ENCODE results near the gene LITAFD. TPM values are rescaled to one million over a fixed set of nuclear protein-coding genes. Genes with fewer than 3 reads are reported as not detected.
"Not testable (repeated sequence)": the region's sequence is repeated elsewhere in the genome, so short reads cannot be mapped to it uniquely, and the experiment has no call there.

LITAFD gene
- total and polyA plus RNA-seq, 9 of the 15 experiments (the other 6 are each of a cell fraction or from before 2014, with no cell fraction given), result not detected

DNA sequence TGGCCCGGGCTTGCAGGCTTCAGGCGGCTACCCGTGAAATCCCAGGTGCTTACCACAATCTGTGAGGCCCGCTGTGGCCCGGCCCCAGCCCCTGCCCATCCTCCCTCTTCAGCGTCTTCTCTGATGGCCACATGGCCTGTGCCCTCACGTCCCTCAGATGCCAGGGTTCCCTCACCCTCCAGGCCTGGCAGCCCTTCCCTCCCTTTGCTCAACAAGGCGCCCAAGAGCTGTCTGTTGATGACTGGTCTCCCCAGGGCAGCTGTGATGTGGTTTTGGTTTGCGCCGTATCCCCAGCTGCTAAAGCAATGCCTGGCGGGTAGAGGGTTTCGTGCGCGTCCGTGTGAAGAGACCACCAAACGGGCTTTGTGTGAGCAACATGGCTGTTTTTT is 49.4 kb upstream of the LITAFD start:
- TF ChIP-seq ZBTB7A (IDR thresholded peaks at IDR 0.05; ENCODE audit: borderline replicate concordance, control insufficient read depth, low read depth, low read length) (no peak), POLR2G (IDR thresholded peaks at IDR 0.05; ENCODE audit: low read depth, low read length) (peak; percentile 46)
- in situ Hi-C loops (cut with MboI), result no loop called here
- Histone ChIP-seq H2AFZ (ENCODE audit: low read depth, low read length) (no peak overlapping the region), H3K4me1 (replicated peaks in 1 of 2; ENCODE audit: control insufficient read depth in 2 of 2, insufficient read depth in 2 of 2, low read length in 2 of 2) (peaks cover 0 to 4% of the 10 kb centered on the region in 2 experiments; a peak in 2 of 5 replicates), H3K4me2 (ENCODE audit: insufficient read depth, low read length) (no peak overlapping the region), H4K20me1 (replicated peaks; ENCODE audit: control insufficient read depth, insufficient read depth, low read length) (no peaks in the 10 kb centered on the region), H3K27ac (ENCODE audit: extremely low read depth, low read depth, low read length) (no peak overlapping the region), H3K9me3 (replicated peaks; ENCODE audit: control insufficient read depth, insufficient read depth, low read depth, low read length) (no peaks in the 10 kb centered on the region), H3K9ac (ENCODE audit: insufficient read depth in 1 of 2, low read depth in 2 of 2, low read length in 2 of 2) (no peak overlapping the region; a peak in 1 of 4 replicates), H3K27me3 (ENCODE audit: control insufficient read depth in 2 of 2, insufficient read depth in 2 of 2, low read length in 2 of 2) (no peaks in the 10 kb centered on the region), H3K4me3 (no peak overlapping the region), H3K79me2 (ENCODE audit: control insufficient read depth, insufficient read depth, low read length) (no peaks in the 10 kb centered on the region), H3K9me1 (ENCODE audit: control insufficient read depth, insufficient read depth, low read length) (no peaks in the 10 kb centered on the region), H3K36me3 (ENCODE audit: control insufficient read depth, insufficient read depth, low read length) (peaks cover 45% of the 10 kb centered on the region; the same call in 2 of the 3 replicates)
- no peak for FAIRE-seq
- intact Hi-C loops (cut with micrococcal nuclease), result no loop called here
- no peak for DNase-seq (ENCODE audit: extremely low read depth in 1 of 4, low spot score in 3 of 4)
- 85% methylated on average over 15 of the region's 16 CpGs for WGBS (ENCODE audit: insufficient coverage, low coverage, missing lambda C conversion rate)
- CTCF ChIA-PET (ENCODE audit: low intra/inter-chr PET ratio), result no interaction called here
- BruUV-seq (replicated peaks), result no TSS peak
- POLR2A ChIA-PET, result no interaction called here
- ATAC-seq, result no peak

DNA sequence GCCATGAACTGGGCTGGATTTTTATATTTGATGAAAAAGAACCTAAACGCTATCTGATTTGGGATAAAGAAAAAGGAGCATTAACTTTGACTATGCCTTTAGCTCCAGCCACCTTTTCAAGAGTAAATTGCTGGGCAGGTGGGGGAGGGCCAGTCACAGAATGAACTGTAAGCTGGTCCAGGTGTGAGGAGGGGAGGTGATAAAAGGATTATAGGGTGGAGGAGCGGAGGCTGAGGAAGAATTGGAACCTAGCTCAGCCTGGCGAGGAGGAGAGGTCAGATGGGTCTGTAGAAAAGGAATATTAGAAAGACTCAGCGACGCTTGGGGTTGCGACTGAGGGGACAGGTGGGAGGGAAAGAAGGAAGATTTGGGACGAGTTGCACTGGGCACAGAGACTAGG is 45.4 kb upstream of the LITAFD start:
- ATAC-seq; in situ Hi-C loops (cut with MboI); H3K9me1 ChIP-seq (ENCODE audit: control insufficient read depth, insufficient read depth, low read length); H3K4me1 ChIP-seq (replicated peaks in 1 of 2; ENCODE audit: control insufficient read depth in 2 of 2, insufficient read depth in 2 of 2, low read length in 2 of 2); H3K4me2 ChIP-seq (ENCODE audit: insufficient read depth, low read length); H3K27me3 ChIP-seq (ENCODE audit: control insufficient read depth in 2 of 2, insufficient read depth in 2 of 2, low read length in 2 of 2); H3K36me3 ChIP-seq (ENCODE audit: control insufficient read depth, insufficient read depth, low read length); DNase-seq (ENCODE audit: extremely low read depth in 1 of 4, low spot score in 3 of 4); H2AFZ ChIP-seq (ENCODE audit: low read depth, low read length); H3K9ac ChIP-seq (ENCODE audit: insufficient read depth in 1 of 2, low read depth in 2 of 2, low read length in 2 of 2); H3K4me3 ChIP-seq; H3K27ac ChIP-seq (ENCODE audit: extremely low read depth, low read depth, low read length); H3K9me3 ChIP-seq (replicated peaks; ENCODE audit: control insufficient read depth, insufficient read depth, low read depth, low read length); H3K79me2 ChIP-seq (ENCODE audit: control insufficient read depth, insufficient read depth, low read length); H4K20me1 ChIP-seq (replicated peaks; ENCODE audit: control insufficient read depth, insufficient read depth, low read length); intact Hi-C loops (cut with micrococcal nuclease); CTCF ChIA-PET (ENCODE audit: low intra/inter-chr PET ratio); BruUV-seq (replicated peaks); FAIRE-seq: not testable (repeated sequence)
- 73% methylated on average over 4 of the region's 7 CpGs for WGBS (ENCODE audit: insufficient coverage, low coverage, missing lambda C conversion rate)
- POLR2A ChIA-PET, result interaction anchor here (0.7 kb wide), 1 partner anchor 10 kb away, joined by 3 read pairs; no protein-coding TSS in a partner anchor

GRCh38 chr16:8837594-8837993 is 44.6 kb upstream of the LITAFD start:
- intact Hi-C loops (cut with micrococcal nuclease); H2AFZ ChIP-seq (ENCODE audit: low read depth, low read length); DNase-seq (ENCODE audit: extremely low read depth in 1 of 4, low spot score in 3 of 4); H3K4me1 ChIP-seq (replicated peaks in 1 of 2; ENCODE audit: control insufficient read depth in 2 of 2, insufficient read depth in 2 of 2, low read length in 2 of 2); H4K20me1 ChIP-seq (replicated peaks; ENCODE audit: control insufficient read depth, insufficient read depth, low read length); H3K36me3 ChIP-seq (ENCODE audit: control insufficient read depth, insufficient read depth, low read length); H3K9me3 ChIP-seq (replicated peaks; ENCODE audit: control insufficient read depth, insufficient read depth, low read depth, low read length); H3K27ac ChIP-seq (ENCODE audit: extremely low read depth, low read depth, low read length); H3K27me3 ChIP-seq (ENCODE audit: control insufficient read depth in 2 of 2, insufficient read depth in 2 of 2, low read length in 2 of 2); CTCF ChIA-PET (ENCODE audit: low intra/inter-chr PET ratio); H3K4me2 ChIP-seq (ENCODE audit: insufficient read depth, low read length); H3K4me3 ChIP-seq; ATAC-seq; FAIRE-seq; BruUV-seq (replicated peaks); H3K79me2 ChIP-seq (ENCODE audit: control insufficient read depth, insufficient read depth, low read length); H3K9ac ChIP-seq (ENCODE audit: insufficient read depth in 1 of 2, low read depth in 2 of 2, low read length in 2 of 2); H3K9me1 ChIP-seq (ENCODE audit: control insufficient read depth, insufficient read depth, low read length); in situ Hi-C loops (cut with MboI); POLR2A ChIA-PET: not testable (repeated sequence)
- 88% methylated on average over 11 of the region's 15 CpGs for WGBS (ENCODE audit: insufficient coverage, low coverage, missing lambda C conversion rate)
